A673 (cell line): ENCODE results near the gene SEH1L. TPM values are rescaled to one million over a fixed set of nuclear protein-coding genes. Genes with fewer than 3 reads are reported as not detected.

Experiments
- BruUV-seq: library from RNA; stranded (reverse); fragments of 400-500 nt; replicated peaks from 2 replicates; lab custom pipeline; 2021; lab: Mats Ljungman, UMichigan
- CTCF ChIA-PET: fragments of 300-600 bp; sonication (Branson Sonifier 250); formaldehyde crosslinking; loops from one replicate; lab custom pipeline; 2022; ENCODE audit warnings: antibody characterized with exemption; lab: Charles Lee
- POLR2A ChIA-PET: fragments of 300-600 bp; sonication (Branson Sonifier 250); formaldehyde crosslinking; loops from one replicate; lab custom pipeline; 2022; ENCODE audit warnings: antibody characterized with exemption; ENCODE audit not compliant: low non-redundant PET; lab: Charles Lee
- DNase-seq: peaks from one replicate; pipeline ENCODE4 v3.0.0-alpha.2; 2015; ENCODE audit warnings: low spot score
- H3K27ac ChIP-seq: fragments of 200-600 bp; sonication (generic); 2 replicates; pipeline ENCODE4 v1.5.1; 2016; ENCODE audit warnings: mixed run types, low read depth, mild to moderate bottlenecking, mixed read lengths, antibody characterized with exemption, low read length; ENCODE audit not compliant: poor library complexity, severe bottlenecking
- H3K27me3 ChIP-seq: fragments of 200-600 bp; sonication (generic); replicated peaks from 2 replicates; pipeline ENCODE4 v1.6.1; 2017; ENCODE audit warnings: mixed run types, low read depth, mild to moderate bottlenecking, mixed read lengths, antibody characterized with exemption, low read length; ENCODE audit not compliant: insufficient read depth, poor library complexity
- H3K36me3 ChIP-seq: fragments of 200-600 bp; sonication (generic); 2 replicates; pipeline ENCODE4 v1.6.1; 2016; ENCODE audit warnings: mixed run types, mild to moderate bottlenecking, mixed read lengths, antibody characterized with exemption, low read length; ENCODE audit not compliant: insufficient read depth, poor library complexity, severe bottlenecking
- H3K4me1 ChIP-seq: fragments of 200-600 bp; sonication (generic); 2 replicates; pipeline ENCODE4 v1.6.1; 2017; ENCODE audit warnings: mixed run types, mild to moderate bottlenecking, mixed read lengths, antibody characterized with exemption, low read length; ENCODE audit not compliant: insufficient read depth, poor library complexity, severe bottlenecking
- H3K4me3 ChIP-seq: fragments of 200-600 bp; sonication (generic); 2 replicates; pipeline ENCODE4 v1.5.1; 2016; ENCODE audit warnings: low read depth, mixed run types, mild to moderate bottlenecking, mixed read lengths, low read length; ENCODE audit not compliant: poor library complexity, severe bottlenecking
- H3K9me3 ChIP-seq: fragments of 200-600 bp; sonication (generic); 2 replicates; pipeline ENCODE4 v1.6.1; 2016; ENCODE audit warnings: mixed run types, low read depth, mild to moderate bottlenecking, mixed read lengths, antibody characterized with exemption, low read length; ENCODE audit not compliant: poor library complexity, severe bottlenecking
- CTCF ChIP-seq: fragments of 300-800, 200-600 bp; sonication (generic); conservative IDR thresholded peaks from 2 replicates; pipeline ENCODE4 v1.5.1; 2017; ENCODE audit warnings: low read depth, mild to moderate bottlenecking, antibody characterized with exemption, low read length, moderate library complexity, mixed read lengths
- EZH2 ChIP-seq: fragments of 200-600 bp; sonication (generic); IDR thresholded peaks from 2 replicates; pipeline ENCODE4 v1.6.1; 2017; ENCODE audit warnings: borderline replicate concordance, low read depth, mild to moderate bottlenecking, mixed read lengths, antibody characterized with exemption, low read length; ENCODE audit not compliant: poor library complexity, severe bottlenecking
- intact Hi-C: fragments of 100-400 bp; cut with micrococcal nuclease; formaldehyde crosslinking; loops from one replicate; pipeline ENCODE4 v1.10.0; 2022; ENCODE audit not compliant: unreplicated experiment
- total RNA-seq: library from RNA; stranded (reverse); gene quantifications from 2 replicates; pipeline ENCODE4 v1.2.3, GENCODE V29; 2021

The SEH1L gene
- total RNA-seq, 1 experiment from 2014 or later: 105 TPM

GRCh38 chr18:12968115-12968514 is 20.3 kb downstream of the SEH1L start:
- Histone ChIP-seq H3K27ac (no peak overlapping the region), H3K4me3 (no peak overlapping the region), H3K36me3 (peaks cover 49% of the 10 kb centered on the region), H3K4me1 (no peaks in the 10 kb centered on the region), H3K27me3 (no peaks in the 10 kb centered on the region), H3K9me3 (no peaks in the 10 kb centered on the region)
- no TSS peak for BruUV-seq
- TF ChIP-seq CTCF (no peak), EZH2 (no peak)
- intact Hi-C loops: no loop called here
- ChIA-PET POLR2A (no interaction called here), CTCF (no interaction called here)
- DNase-seq: no peak

- ChIA-PET POLR2A (no interaction called here), CTCF (no interaction called here)
- Histone ChIP-seq H3K27me3 (no peaks in the 10 kb centered on the region), H3K36me3 (peaks cover 47% of the 10 kb centered on the region), H3K27ac (no peak overlapping the region), H3K9me3 (no peaks in the 10 kb centered on the region), H3K4me1 (no peaks in the 10 kb centered on the region), H3K4me3 (no peak overlapping the region)
- TF ChIP-seq CTCF (no peak), EZH2 (no peak)
- no TSS peak for BruUV-seq
- DNase-seq: no peak
- intact Hi-C loops: no loop called here
These were observed 20.8 kb downstream of the SEH1L start for GRCh38 chr18:12968619-12969018.

- intact Hi-C loops: no loop called here
- Histone ChIP-seq H3K4me1 (peaks cover 5% of the 10 kb centered on the region), H3K27me3 (no peaks in the 10 kb centered on the region), H3K9me3 (no peaks in the 10 kb centered on the region), H3K36me3 (peaks cover 49% of the 10 kb centered on the region), H3K27ac (no peak overlapping the region), H3K4me3 (no peak overlapping the region)
- POLR2A ChIA-PET: no interaction called here
- TF ChIP-seq EZH2 (no peak), CTCF (no peak)
- CTCF ChIA-PET: no interaction called here
- DNase-seq: no peak
- BruUV-seq: no TSS peak
These were observed 25.9 kb downstream of the SEH1L start for GRCh38 chr18:12973562-12974213.
